HCT116 (cell line): ENCODE data around the gene CAT. TPM values are rescaled to one million over a fixed set of nuclear protein-coding genes. Genes with fewer than 3 reads are reported as not detected.

Experiments
- ATAC-seq: fragments of 200-7000 bp; cut with Tn5 transposase; 2 replicates; pipeline ENCODE4 v1.9.1; 2020; ENCODE audit warnings: mild to moderate bottlenecking, moderate library complexity
- BruUV-seq: library from RNA; stranded (reverse); fragments of 400-500 nt; replicated peaks from 2 replicates; lab custom pipeline; 2021; lab: Mats Ljungman, UMichigan
- CTCF ChIA-PET: fragments of 300-600 bp; sonication (Branson Sonifier 250); formaldehyde crosslinking; loops from one replicate; lab custom pipeline; 2021; ENCODE audit warnings: antibody characterized with exemption; lab: Charles Lee
- POLR2A ChIA-PET: fragments of 300-600, 350-600 bp; sonication (Branson Sonifier 250); formaldehyde crosslinking; loops from one replicate; lab custom pipeline; 2021; ENCODE audit warnings: antibody characterized with exemption; lab: Charles Lee
- RAD21 ChIA-PET, 2 experiments: fragments of 300-600 bp; sonication (Branson Sonifier 250); formaldehyde crosslinking; loops; one replicate each; lab custom pipeline; 2023; ENCODE audit warnings: low total read pairs in 2 of 2; ENCODE audit not compliant: uncharacterized antibody in 2 of 2, unreplicated experiment in 2 of 2, low non-redundant PET in 1 of 2; lab: Charles Lee
- DNase-seq: peaks from one replicate; pipeline ENCODE4 v3.0.0-alpha.2; 2010; ENCODE audit warnings: low read depth, low spot score
- H2AFZ ChIP-seq: fragments of 200-600 bp; shearing (Covaris generic), sonication (generic); 2 replicates; pipeline ENCODE4 v1.6.1; 2017; ENCODE audit warnings: low read depth, mixed run types, mixed read lengths, antibody characterized with exemption, low read length; ENCODE audit not compliant: poor library complexity, severe bottlenecking
- H3K27ac ChIP-seq: 2 replicates; pipeline ENCODE4 v1.5.1; 2012; ENCODE audit warnings: low read depth, low read length
- H3K27me3 ChIP-seq: fragments of 200-600 bp; sonication (generic); 2 replicates; pipeline ENCODE4 v1.6.1; 2016; ENCODE audit warnings: mixed run types, low read length, mixed read lengths; ENCODE audit not compliant: insufficient read depth
- H3K36me3 ChIP-seq, 2 experiments: fragments of 200-500 bp in 1 of 2; fragments of 200-600 bp in 1 of 2; sonication (Bioruptor generic) in 1 of 2; sonication (generic) in 1 of 2; 2 replicates each; pipeline versions ENCODE4 v1.5.1 to v1.6.1; 2014 to 2016; ENCODE audit warnings: low read length in 2 of 2, inconsistent platforms in 1 of 2, mixed read lengths in 1 of 2, mixed run types in 1 of 2; ENCODE audit not compliant: insufficient read depth in 2 of 2, control insufficient read depth in 1 of 2
- H3K4me1 ChIP-seq, 2 experiments: fragments of 200-600 bp in 1 of 2; sonication (generic) in 1 of 2; 2 replicates each; pipeline versions ENCODE4 v1.5.1 to v1.6.1; 2012 to 2017; ENCODE audit warnings: low read length in 2 of 2, inconsistent platforms in 1 of 2, mild to moderate bottlenecking in 1 of 2, mixed read lengths in 1 of 2, mixed run types in 1 of 2, moderate library complexity in 1 of 2; ENCODE audit not compliant: insufficient read depth in 2 of 2, control insufficient read depth in 1 of 2
- H3K4me2 ChIP-seq: fragments of 200-600 bp; sonication (generic); 2 replicates; pipeline ENCODE4 v1.6.1; 2017; ENCODE audit warnings: mixed run types, low read length, mixed read lengths
- H3K4me3 ChIP-seq, 2 experiments: fragments of 200-600 bp in 1 of 2; sonication (generic) in 1 of 2; replicated peaks in 1 of 2; 2 replicates each; pipeline ENCODE4 v1.5.1; 2011 to 2016; ENCODE audit warnings: low read length in 2 of 2, control low read depth in 1 of 2, low read depth in 1 of 2, mild to moderate bottlenecking in 1 of 2, mixed read lengths in 1 of 2, mixed run types in 1 of 2
- H3K79me2 ChIP-seq: fragments of 200-600 bp; sonication (generic); 2 replicates; pipeline ENCODE4 v1.6.1; 2017; ENCODE audit warnings: mild to moderate bottlenecking, mixed run types, low read length, moderate library complexity, mixed read lengths; ENCODE audit not compliant: insufficient read depth
- H3K9ac ChIP-seq: fragments of 200-600 bp; sonication (generic); 2 replicates; pipeline ENCODE4 v1.6.1; 2016; ENCODE audit warnings: low read length, mixed read lengths
- H3K9me2 ChIP-seq: fragments of 200-600 bp; sonication (generic), shearing (Covaris generic); 2 replicates; pipeline ENCODE4 v1.6.1; 2017; ENCODE audit warnings: mixed run types, mild to moderate bottlenecking, moderate library complexity; ENCODE audit not compliant: insufficient read depth
- H3K9me3 ChIP-seq, 2 experiments: fragments of 200-500 bp in 1 of 2; fragments of 200-600 bp in 1 of 2; sonication (Bioruptor generic) in 1 of 2; sonication (generic) in 1 of 2; 2 replicates each; pipeline ENCODE4 v1.6.1; 2014 to 2017; ENCODE audit warnings: low read length in 2 of 2, mixed read lengths in 2 of 2, inconsistent platforms in 1 of 2, low read depth in 1 of 2, mild to moderate bottlenecking in 1 of 2, mixed run types in 1 of 2, moderate library complexity in 1 of 2; ENCODE audit not compliant: control insufficient read depth in 1 of 2, insufficient read depth in 1 of 2
- H4K20me1 ChIP-seq: fragments of 200-600 bp; sonication (generic), shearing (Covaris generic); 2 replicates; pipeline ENCODE4 v1.6.1; 2017; ENCODE audit warnings: mixed run types, mild to moderate bottlenecking, moderate library complexity; ENCODE audit not compliant: insufficient read depth
- ATF3 ChIP-seq: IDR thresholded peaks from 2 replicates; pipeline ENCODE4 v1.6.1; 2012
- CBX3 ChIP-seq: IDR thresholded peaks from 2 replicates; pipeline ENCODE4 v1.6.1; 2012; ENCODE audit warnings: low read depth
- CEBPB ChIP-seq: IDR thresholded peaks from 2 replicates; pipeline ENCODE4 v1.6.1; 2012; ENCODE audit warnings: low read depth
- CTCF ChIP-seq, 3 experiments: fragments of 200-600 bp in 1 of 3; sonication (generic) in 1 of 3; IDR thresholded peaks in 2 of 3; conservative IDR thresholded peaks in 1 of 3; 2 replicates each; pipeline ENCODE4 v1.5.1; 2012 to 2017; ENCODE audit warnings: low read depth in 2 of 3, low read length in 2 of 3, antibody characterized with exemption in 1 of 3, borderline replicate concordance in 1 of 3, control low read depth in 1 of 3, mild to moderate bottlenecking in 1 of 3, mixed read lengths in 1 of 3, mixed run types in 1 of 3, moderate library complexity in 1 of 3; ENCODE audit not compliant: insufficient read depth in 1 of 3
- EGR1 ChIP-seq: IDR thresholded peaks from 2 replicates; pipeline ENCODE4 v1.6.1; 2012; ENCODE audit warnings: low read depth
- EZH2 ChIP-seq: fragments of 200-600 bp; sonication (generic); IDR thresholded peaks from 2 replicates; pipeline ENCODE4 v1.6.1; 2017; ENCODE audit warnings: antibody characterized with exemption, mixed run types
- POLR2A ChIP-seq: IDR thresholded peaks from 2 replicates; pipeline ENCODE4 v1.7.0; 2011; ENCODE audit warnings: borderline replicate concordance; ENCODE audit not compliant: insufficient read depth, insufficient read length; ENCODE audit errors: extremely low read depth
- POLR2AphosphoS5 ChIP-seq: IDR thresholded peaks from 2 replicates; pipeline ENCODE4 v1.6.1; 2011; ENCODE audit warnings: mild to moderate bottlenecking, low read depth, low read length, moderate library complexity
- REST ChIP-seq: IDR thresholded peaks from 2 replicates; pipeline ENCODE4 v1.6.1; 2012; ENCODE audit warnings: low read depth
- SIN3A ChIP-seq: IDR thresholded peaks from 2 replicates; pipeline ENCODE4 v1.6.1; 2012; ENCODE audit warnings: low read depth
- SP1 ChIP-seq: IDR thresholded peaks from 2 replicates; pipeline ENCODE4 v1.6.1; 2012; ENCODE audit warnings: low read depth
- YY1 ChIP-seq: IDR thresholded peaks from 2 replicates; pipeline ENCODE4 v1.6.1; 2011; ENCODE audit warnings: low read length, low read depth, moderate library complexity, mild to moderate bottlenecking; ENCODE audit not compliant: insufficient replicate concordance; ENCODE audit errors: extremely low read depth
- ZBTB33 ChIP-seq: IDR thresholded peaks from 2 replicates; pipeline ENCODE4 v1.6.1; 2011; ENCODE audit warnings: mild to moderate bottlenecking, low read length, moderate library complexity; ENCODE audit not compliant: insufficient replicate concordance; ENCODE audit errors: extremely low read depth
- ZFX ChIP-seq: fragments of 450-650 bp; IDR thresholded peaks from 2 replicates; pipeline ENCODE4 v1.6.1; 2017
- intact Hi-C: fragments of 100-400 bp; cut with micrococcal nuclease; formaldehyde crosslinking; loops from 2 replicates; pipeline ENCODE4 v1.10.0; 2022
- total RNA-seq: library from RNA; stranded (reverse); gene quantifications from one replicate; pipeline ENCODE4 v1.2.1, GENCODE V29; 2021; ENCODE audit not compliant: unreplicated experiment

Gene CAT
- total RNA-seq, 1 experiment from 2014 or later = 50.9 TPM

GRCh38 chr11:34495724-34496377 is 57.1 kb downstream of the CAT start (continued):
- TF ChIP-seq YY1 = peak; percentile 66
- peak; percentile 49 for TF ChIP-seq POLR2AphosphoS5
- peak; percentile 74; the same call in 1 of the 2 replicates for TF ChIP-seq EGR1
- no peak; the same call in 1 of the 2 replicates for TF ChIP-seq ZFX
- TF ChIP-seq SP1 = peak; percentile 78
- TF ChIP-seq, all 23 proteins: peak for 10

GRCh38 chr11:34499719-34500500 is 61.2 kb downstream of the CAT start:
- Histone ChIP-seq H3K27ac (no peak overlapping the region), H3K9me3 (no peaks in the 10 kb centered on the region), H3K36me3 (no peaks in the 10 kb centered on the region), H3K27me3 (no peaks in the 10 kb centered on the region), H3K4me1 (peaks cover 45 to 74% of the 10 kb centered on the region in 2 experiments), H4K20me1 (no peaks in the 10 kb centered on the region), H3K4me2 (no peak overlapping the region), H3K4me3 (no peak overlapping the region), H3K9ac (no peak overlapping the region), H3K79me2 (no peaks in the 10 kb centered on the region), H3K9me2 (no peaks in the 10 kb centered on the region), H2AFZ (no peak overlapping the region)
- BruUV-seq = no TSS peak
- RAD21 ChIA-PET = no interaction called here
- ATAC-seq (no peak), DNase-seq (no peak)
- CTCF ChIA-PET = no interaction called here
- POLR2A ChIA-PET = interaction anchor here (0.6 kb wide), 2 partner anchors 35 to 763 kb away, joined by 3 to 8 read pairs; partner anchors contain the start of gene CD59
- intact Hi-C loops = loop anchor here (5.0 to 10.0 kb wide), 5 partner anchors 325 to 695 kb away; no protein-coding TSS in a partner anchor
- TF ChIP-seq EGR1 = no peak
- TF ChIP-seq SIN3A = no peak
- TF ChIP-seq ZBTB33 = no peak
- TF ChIP-seq CBX3 = no peak
- no peak for TF ChIP-seq CTCF (IDR thresholded peaks at IDR 0.05 in 2 of 3, conservative IDR thresholded peaks at IDR 0.05 in 1 of 3; ENCODE audit: borderline replicate concordance in 1 of 3, insufficient read depth in 1 of 3, low read depth in 2 of 3, low read length in 2 of 3)
- TF ChIP-seq POLR2A = no peak
- TF ChIP-seq REST = no peak
- TF ChIP-seq EZH2 = no peak
- TF ChIP-seq SP1 = no peak
- TF ChIP-seq CEBPB = no peak
- no peak for TF ChIP-seq YY1
- TF ChIP-seq ATF3 = no peak
- TF ChIP-seq POLR2AphosphoS5 = no peak
